Suprapubic skin (tissue), 4 donors: ENCODE results near the gene WASHC2C. TPM values are rescaled to one million over a fixed set of nuclear protein-coding genes. Genes with fewer than 3 reads are reported as not detected.
"Not testable (repeated sequence)": the region's sequence is repeated elsewhere in the genome, so short reads cannot be mapped to it uniquely, and the experiment has no call there.

Experiments
- DNase-seq, 2 donors: peaks; one replicate each; pipeline ENCODE4 v3.0.0-alpha.2; 2019; ENCODE audit warnings: low spot score in 2 of 2
- H3K27ac ChIP-seq: fragments of 200-600 bp; sonication (generic); one replicate; pipeline ENCODE4 v1.5.1; 2019
- H3K27me3 ChIP-seq: fragments of 200-600 bp; sonication (generic); one replicate; pipeline ENCODE4 v1.5.1; 2019
- H3K36me3 ChIP-seq: fragments of 200-600 bp; sonication (generic); one replicate; pipeline ENCODE4 v1.5.1; 2019
- H3K4me1 ChIP-seq: fragments of 200-600 bp; sonication (generic); one replicate; pipeline ENCODE4 v1.5.1; 2019
- H3K4me3 ChIP-seq: fragments of 200-600 bp; sonication (generic); one replicate; pipeline ENCODE4 v1.5.1; 2019; ENCODE audit warnings: mild to moderate bottlenecking
- H3K9me3 ChIP-seq: fragments of 200-600 bp; sonication (generic); one replicate; pipeline ENCODE4 v1.5.1; 2019
- CTCF ChIP-seq, 2 donors: fragments of 200-600 bp in 1 of 2; fragments of 450-650 bp in 1 of 2; sonication (generic) in 1 of 2; IDR thresholded peaks; one replicate each; pipeline ENCODE4 v1.5.1; 2016 to 2019; ENCODE audit warnings: antibody characterized with exemption in 2 of 2, mild to moderate bottlenecking in 1 of 2, moderate library complexity in 1 of 2
- EP300 ChIP-seq: sonication (generic); formaldehyde crosslinking; IDR thresholded peaks from one replicate; pipeline ENCODE4 v1.6.1; 2017; ENCODE audit warnings: antibody characterized with exemption
- POLR2A ChIP-seq, 2 donors: fragments of 450-650 bp; IDR thresholded peaks; one replicate each; pipeline ENCODE4 v1.6.1; 2017; ENCODE audit warnings: antibody characterized with exemption in 2 of 2, mild to moderate bottlenecking in 2 of 2, moderate library complexity in 2 of 2
- POLR2AphosphoS5 ChIP-seq, 3 donors: sonication (generic); formaldehyde crosslinking; IDR thresholded peaks; one replicate each; pipeline ENCODE4 v1.6.1; 2017; ENCODE audit warnings: antibody characterized with exemption in 3 of 3
- WGBS: methylation state at CpG from one replicate; pipeline ENCODE4 v1.1.5; 2018; 5-methylcytosine and 5-hydroxymethylcytosine counted together
- total RNA-seq, 4 donors: library from RNA; depleted of rRNA; stranded (reverse); fragments of >200 nt; gene quantifications; one replicate each; pipeline ENCODE4 v1.1.0, GENCODE V29; 2016

The WASHC2C gene
- total RNA-seq, 4 donors from 2014 or later, result 25.2 to 55.5 (median 31.9) TPM

GRCh38 chr10:45790694-45791426 lies 63.8 kb downstream of the WASHC2C start:
- not testable (repeated sequence) for H3K27me3 ChIP-seq, H3K27ac ChIP-seq, H3K4me1 ChIP-seq, H3K4me3 ChIP-seq, H3K9me3 ChIP-seq, DNase-seq
- WGBS, result 80% methylated on average over 5 of the region's 6 CpGs
- peaks cover 61% of the 10 kb centered on the region for H3K36me3 ChIP-seq

GRCh38 chr10:45794761-45795160 lies 67.7 kb downstream of the WASHC2C start:
- WGBS, result 72% methylated on average over 2 of the region's 2 CpGs
- H3K27ac ChIP-seq, H3K27me3 ChIP-seq, DNase-seq, H3K9me3 ChIP-seq, H3K4me3 ChIP-seq, H3K4me1 ChIP-seq: not testable (repeated sequence)
- H3K36me3 ChIP-seq, result peaks cover 36% of the 10 kb centered on the region

GRCh38 chr10:45803060-45804010 lies 76.3 kb downstream of the WASHC2C start:
- not testable (repeated sequence) for H3K9me3 ChIP-seq, H3K36me3 ChIP-seq, H3K27ac ChIP-seq, H3K4me3 ChIP-seq, DNase-seq, H3K27me3 ChIP-seq, H3K4me1 ChIP-seq
- WGBS, result 73% methylated on average over 13 of the region's 13 CpGs

GRCh38 chr10:45804996-45805395 lies 77.9 kb downstream of the WASHC2C start:
- WGBS, result 52% methylated on average over 2 of the region's 2 CpGs
- H3K9me3 ChIP-seq, H3K27me3 ChIP-seq, H3K36me3 ChIP-seq, DNase-seq, H3K4me3 ChIP-seq, H3K27ac ChIP-seq, H3K4me1 ChIP-seq: not testable (repeated sequence)

- Histone ChIP-seq H3K36me3 (no peaks in the 10 kb centered on the region), H3K27me3 (no peaks in the 10 kb centered on the region), H3K27ac (no peak overlapping the region), H3K4me3 (no peak overlapping the region), H3K4me1 (no peaks in the 10 kb centered on the region), H3K9me3 (no peaks in the 10 kb centered on the region)
- TF ChIP-seq CTCF (IDR thresholded peaks at IDR 0.05) (no peak), EP300 (no peak), POLR2AphosphoS5 (IDR thresholded peaks at IDR 0.05) (no peak), POLR2A (IDR thresholded peaks at IDR 0.05) (no peak)
- DNase-seq, result no peak
- WGBS, result 74% methylated on average over 4 of the region's 4 CpGs
These were observed 82.8 kb downstream of the WASHC2C start for GRCh38 chr10:45809837-45810236.

GRCh38 chr10:45811075-45811474 lies 84.0 kb downstream of the WASHC2C start:
- DNase-seq, result no peak
- H3K27me3 ChIP-seq, result no peaks in the 10 kb centered on the region
- no peak overlapping the region for H3K27ac ChIP-seq
- WGBS, result 81% methylated on average over 6 of the region's 6 CpGs
- TF ChIP-seq POLR2AphosphoS5 (IDR thresholded peaks at IDR 0.05) (no peak), POLR2A (IDR thresholded peaks at IDR 0.05) (no peak), EP300 (no peak), CTCF (IDR thresholded peaks at IDR 0.05) (no peak)
- H3K4me1 ChIP-seq, result no peaks in the 10 kb centered on the region
- no peak overlapping the region for H3K4me3 ChIP-seq
- H3K36me3 ChIP-seq, result no peaks in the 10 kb centered on the region
- no peaks in the 10 kb centered on the region for H3K9me3 ChIP-seq

- not testable (repeated sequence) for H3K27me3 ChIP-seq, H3K4me1 ChIP-seq, H3K36me3 ChIP-seq, H3K4me3 ChIP-seq, H3K9me3 ChIP-seq, DNase-seq, H3K27ac ChIP-seq
- WGBS, result 82% methylated on average over 10 of the region's 13 CpGs
These were observed 85.9 kb downstream of the WASHC2C start for GRCh38 chr10:45812959-45813358.

GRCh38 chr10:45814146-45814545 lies 87.1 kb downstream of the WASHC2C start:
- H3K4me1 ChIP-seq, H3K27ac ChIP-seq, H3K9me3 ChIP-seq, H3K27me3 ChIP-seq, H3K4me3 ChIP-seq, H3K36me3 ChIP-seq, DNase-seq: not testable (repeated sequence)
- WGBS, result 94% methylated on average over 4 of the region's 4 CpGs
